Panc1 (cell line): ENCODE data around the gene MPP2. TPM values are rescaled to one million over a fixed set of nuclear protein-coding genes. Genes with fewer than 3 reads are reported as not detected.

ENCODE experiments used
- ATAC-seq: fragments of 200-7000 bp; cut with Tn5 transposase; 2 replicates; pipeline ENCODE4 v1.9.1; 2020; ENCODE audit warnings: mild to moderate bottlenecking, moderate library complexity
- BruUV-seq: library from RNA; stranded (reverse); fragments of 400-500 nt; replicated peaks from 2 replicates; lab custom pipeline; 2021; lab: Mats Ljungman, UMichigan
- CTCF ChIA-PET: fragments of 300-600 bp; sonication (Branson Sonifier 250); formaldehyde crosslinking; loops from one replicate; lab custom pipeline; 2022; ENCODE audit warnings: antibody characterized with exemption; lab: Charles Lee
- POLR2A ChIA-PET: fragments of 300-600 bp; sonication (Branson Sonifier 250); formaldehyde crosslinking; loops from one replicate; lab custom pipeline; 2022; ENCODE audit warnings: antibody characterized with exemption; lab: Charles Lee
- DNase-seq: peaks from one replicate; pipeline ENCODE4 v3.0.0-alpha.2; 2010; ENCODE audit warnings: low read depth, low spot score
- H3K27ac ChIP-seq: 2 replicates; pipeline ENCODE4 v1.5.1; 2011; ENCODE audit warnings: mild to moderate bottlenecking, low read length, inconsistent platforms
- H3K27me3 ChIP-seq: fragments of 200-500 bp; sonication (Bioruptor generic); 2 replicates; pipeline ENCODE4 v1.6.0; 2014; ENCODE audit warnings: low read length, inconsistent platforms; ENCODE audit not compliant: control insufficient read depth, insufficient read depth
- H3K36me3 ChIP-seq: fragments of 200-500 bp; sonication (Bioruptor generic); 2 replicates; pipeline ENCODE4 v1.5.1; 2014; ENCODE audit warnings: inconsistent platforms, mild to moderate bottlenecking, low read length, moderate library complexity; ENCODE audit not compliant: control insufficient read depth, insufficient read depth
- H3K4me1 ChIP-seq: 2 replicates; pipeline ENCODE4 v1.5.1; 2011; ENCODE audit warnings: inconsistent platforms, mild to moderate bottlenecking, low read length, moderate library complexity; ENCODE audit not compliant: control insufficient read depth, insufficient read depth
- H3K4me3 ChIP-seq, 2 experiments: 2 replicates each; pipeline ENCODE4 v1.5.1; 2011 to 2012; ENCODE audit warnings: low read depth in 2 of 2, low read length in 2 of 2, mild to moderate bottlenecking in 2 of 2, inconsistent platforms in 1 of 2, moderate library complexity in 1 of 2
- H3K9me3 ChIP-seq: fragments of 200-500 bp; sonication (Bioruptor generic); 2 replicates; pipeline ENCODE4 v1.5.1; 2014; ENCODE audit warnings: low read depth, mild to moderate bottlenecking, inconsistent platforms, low read length, moderate library complexity; ENCODE audit not compliant: control insufficient read depth, insufficient read depth
- CTCF ChIP-seq: fragments of 450-650 bp; IDR thresholded peaks from 2 replicates; pipeline ENCODE4 v1.5.1; 2017; ENCODE audit warnings: mild to moderate bottlenecking
- POLR2AphosphoS5 ChIP-seq: IDR thresholded peaks from 2 replicates; pipeline ENCODE4 v1.6.1; 2012; ENCODE audit warnings: mild to moderate bottlenecking, low read depth, low read length, moderate library complexity
- REST ChIP-seq, 2 experiments: IDR thresholded peaks; 2 replicates each; pipeline ENCODE4 v1.6.1; 2011 to 2012; ENCODE audit warnings: low read depth in 2 of 2, control low read depth in 1 of 2, low read length in 1 of 2, mild to moderate bottlenecking in 1 of 2, moderate library complexity in 1 of 2; ENCODE audit not compliant: insufficient read depth in 1 of 2
- SIN3A ChIP-seq: IDR thresholded peaks from 2 replicates; pipeline ENCODE4 v1.6.1; 2012; ENCODE audit warnings: low read depth, mild to moderate bottlenecking, low read length, moderate library complexity, borderline replicate concordance; ENCODE audit not compliant: insufficient read depth
- TCF7L2 ChIP-seq: IDR thresholded peaks from 2 replicates; pipeline ENCODE4 v1.6.1; 2011; ENCODE audit warnings: mild to moderate bottlenecking, low read depth, low read length, inconsistent platforms
- in situ Hi-C: cut with HindIII; loops from 2 replicates; pipeline ENCODE4 v1.10.0; 2016; ENCODE audit warnings: low sequenced_read_pairs, low pct_unique_long_range_greater_than_20kb
- intact Hi-C: fragments of 100-400 bp; cut with micrococcal nuclease; formaldehyde crosslinking; loops from one replicate; pipeline ENCODE4 v1.10.0; 2022; ENCODE audit not compliant: unreplicated experiment
- total RNA-seq: library from RNA; stranded (reverse); gene quantifications from one replicate; pipeline ENCODE4 v1.2.1, GENCODE V29; 2021; ENCODE audit not compliant: unreplicated experiment

MPP2 gene
- total RNA-seq, 1 experiment from 2014 or later: 3.5 TPM

- TF ChIP-seq SIN3A: no peak
Observed at GRCh38 chr17:43881758-43882505, 25.4 kb downstream of the MPP2 start (continued).

GRCh38 chr17:43881181-43881580 lies 26.2 kb downstream of the MPP2 start:
- Histone ChIP-seq H3K4me1 (no peaks in the 10 kb centered on the region), H3K27ac (no peak overlapping the region), H3K36me3 (no peaks in the 10 kb centered on the region), H3K4me3 (no peak overlapping the region), H3K27me3 (no peaks in the 10 kb centered on the region), H3K9me3 (no peaks in the 10 kb centered on the region)
- ATAC-seq: no peak
- BruUV-seq: no TSS peak
- TF ChIP-seq REST (IDR thresholded peaks at IDR 0.05; ENCODE audit: insufficient read depth in 1 of 2, low read depth in 2 of 2, low read length in 1 of 2): no peak
- TF ChIP-seq SIN3A: no peak
- TF ChIP-seq POLR2AphosphoS5: no peak
- no peak for TF ChIP-seq TCF7L2
- TF ChIP-seq CTCF: no peak
- in situ Hi-C loops: no loop called here
- ChIA-PET CTCF (interaction anchor here (0.6 kb wide), 1 partner anchor 29 kb away, joined by 5 read pairs; no protein-coding TSS in a partner anchor), POLR2A (no interaction called here)
- intact Hi-C loops: no loop called here
- DNase-seq: no peak

GRCh38 chr17:43880420-43880991 lies 26.8 kb downstream of the MPP2 start:
- DNase-seq (peak; percentile 32), ATAC-seq (peak; percentile 62)
- H3K4me3 ChIP-seq: no peak overlapping the region
- peak; percentile 86 for TF ChIP-seq CTCF
- TF ChIP-seq SIN3A: no peak
- TF ChIP-seq POLR2AphosphoS5: no peak
- TF ChIP-seq TCF7L2: no peak
- TF ChIP-seq REST (IDR thresholded peaks at IDR 0.05; ENCODE audit: insufficient read depth in 1 of 2, low read depth in 2 of 2, low read length in 1 of 2): no peak
- POLR2A ChIA-PET: no interaction called here
- no peaks in the 10 kb centered on the region for H3K27me3 ChIP-seq
- H3K9me3 ChIP-seq: no peaks in the 10 kb centered on the region
- intact Hi-C loops: no loop called here
- no peak overlapping the region for H3K27ac ChIP-seq
- CTCF ChIA-PET: interaction anchor here (0.6 kb wide), 1 partner anchor 28 kb away, joined by 5 read pairs; no protein-coding TSS in a partner anchor
- no peaks in the 10 kb centered on the region for H3K36me3 ChIP-seq
- no peaks in the 10 kb centered on the region for H3K4me1 ChIP-seq
- no TSS peak for BruUV-seq
- in situ Hi-C loops: no loop called here
